Liver (tissue), 3 donors: ENCODE data around the gene VAC14.

ENCODE experiments used
- SP1 ChIP-seq: IDR thresholded peaks from 2 replicates; pipeline ENCODE4 v1.6.1; 2018; ENCODE audit warnings: antibody characterized with exemption, mild to moderate bottlenecking
- TAF1 ChIP-seq: conservative IDR thresholded peaks from 2 replicates; pipeline ENCODE4 v1.6.1; 2016; ENCODE audit warnings: antibody characterized with exemption, mild to moderate bottlenecking
- TF ChIP-seq, protein P1 (sequence below): fragments of 150-350 bp; IDR thresholded peaks from 2 replicates; pipeline ENCODE4 v1.5.1; 2017; ENCODE audit warnings: improper control_type of control experiment, low read depth, low read length; ENCODE audit not compliant: missing input control
- TF ChIP-seq, protein P2 (sequence below): IDR thresholded peaks from 2 replicates; pipeline ENCODE4 v1.6.1; 2016; ENCODE audit warnings: antibody characterized with exemption
- TF ChIP-seq, protein P3 (sequence below): IDR thresholded peaks from 2 replicates; pipeline ENCODE4 v1.6.1; 2016; ENCODE audit warnings: antibody characterized with exemption, mild to moderate bottlenecking
- TF ChIP-seq, protein P4 (sequence below): IDR thresholded peaks from 2 replicates; pipeline ENCODE4 v1.6.1; 2016; ENCODE audit warnings: antibody characterized with exemption
- donor health status: healthy.
- donor health status: healthy.

DNA sequence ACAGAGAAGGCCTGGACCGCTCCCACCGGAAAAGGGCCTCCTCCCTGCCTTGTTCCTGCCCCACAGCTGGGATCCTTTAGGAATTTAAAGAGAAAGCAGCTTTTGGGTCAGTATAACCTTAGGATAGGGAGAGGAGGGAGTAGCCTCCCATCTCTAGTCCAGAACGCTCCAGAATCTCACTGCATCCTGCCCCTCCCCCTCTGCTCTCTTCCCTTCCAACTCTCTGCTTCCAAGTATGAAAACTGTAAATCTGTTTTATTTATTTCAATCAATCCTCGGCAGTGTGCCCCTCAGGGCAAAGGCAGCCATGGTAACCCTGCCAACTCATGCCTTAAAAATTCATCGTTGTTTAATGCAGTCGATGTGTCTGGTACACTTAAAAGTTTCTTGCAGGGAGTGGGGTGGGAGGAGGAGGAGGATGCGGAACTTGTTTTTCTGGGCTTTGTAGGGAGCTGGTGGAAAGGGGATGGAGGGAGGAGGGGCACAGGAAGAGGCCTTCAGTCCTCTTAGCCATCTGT lies 94.0 kb downstream of the VAC14 start:
- TF ChIP-seq, protein P1, sequence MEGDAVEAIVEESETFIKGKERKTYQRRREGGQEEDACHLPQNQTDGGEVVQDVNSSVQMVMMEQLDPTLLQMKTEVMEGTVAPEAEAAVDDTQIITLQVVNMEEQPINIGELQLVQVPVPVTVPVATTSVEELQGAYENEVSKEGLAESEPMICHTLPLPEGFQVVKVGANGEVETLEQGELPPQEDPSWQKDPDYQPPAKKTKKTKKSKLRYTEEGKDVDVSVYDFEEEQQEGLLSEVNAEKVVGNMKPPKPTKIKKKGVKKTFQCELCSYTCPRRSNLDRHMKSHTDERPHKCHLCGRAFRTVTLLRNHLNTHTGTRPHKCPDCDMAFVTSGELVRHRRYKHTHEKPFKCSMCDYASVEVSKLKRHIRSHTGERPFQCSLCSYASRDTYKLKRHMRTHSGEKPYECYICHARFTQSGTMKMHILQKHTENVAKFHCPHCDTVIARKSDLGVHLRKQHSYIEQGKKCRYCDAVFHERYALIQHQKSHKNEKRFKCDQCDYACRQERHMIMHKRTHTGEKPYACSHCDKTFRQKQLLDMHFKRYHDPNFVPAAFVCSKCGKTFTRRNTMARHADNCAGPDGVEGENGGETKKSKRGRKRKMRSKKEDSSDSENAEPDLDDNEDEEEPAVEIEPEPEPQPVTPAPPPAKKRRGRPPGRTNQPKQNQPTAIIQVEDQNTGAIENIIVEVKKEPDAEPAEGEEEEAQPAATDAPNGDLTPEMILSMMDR = no peak
- TF ChIP-seq, protein P2, sequence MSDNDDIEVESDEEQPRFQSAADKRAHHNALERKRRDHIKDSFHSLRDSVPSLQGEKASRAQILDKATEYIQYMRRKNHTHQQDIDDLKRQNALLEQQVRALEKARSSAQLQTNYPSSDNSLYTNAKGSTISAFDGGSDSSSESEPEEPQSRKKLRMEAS = no peak
- TF ChIP-seq, protein P3, sequence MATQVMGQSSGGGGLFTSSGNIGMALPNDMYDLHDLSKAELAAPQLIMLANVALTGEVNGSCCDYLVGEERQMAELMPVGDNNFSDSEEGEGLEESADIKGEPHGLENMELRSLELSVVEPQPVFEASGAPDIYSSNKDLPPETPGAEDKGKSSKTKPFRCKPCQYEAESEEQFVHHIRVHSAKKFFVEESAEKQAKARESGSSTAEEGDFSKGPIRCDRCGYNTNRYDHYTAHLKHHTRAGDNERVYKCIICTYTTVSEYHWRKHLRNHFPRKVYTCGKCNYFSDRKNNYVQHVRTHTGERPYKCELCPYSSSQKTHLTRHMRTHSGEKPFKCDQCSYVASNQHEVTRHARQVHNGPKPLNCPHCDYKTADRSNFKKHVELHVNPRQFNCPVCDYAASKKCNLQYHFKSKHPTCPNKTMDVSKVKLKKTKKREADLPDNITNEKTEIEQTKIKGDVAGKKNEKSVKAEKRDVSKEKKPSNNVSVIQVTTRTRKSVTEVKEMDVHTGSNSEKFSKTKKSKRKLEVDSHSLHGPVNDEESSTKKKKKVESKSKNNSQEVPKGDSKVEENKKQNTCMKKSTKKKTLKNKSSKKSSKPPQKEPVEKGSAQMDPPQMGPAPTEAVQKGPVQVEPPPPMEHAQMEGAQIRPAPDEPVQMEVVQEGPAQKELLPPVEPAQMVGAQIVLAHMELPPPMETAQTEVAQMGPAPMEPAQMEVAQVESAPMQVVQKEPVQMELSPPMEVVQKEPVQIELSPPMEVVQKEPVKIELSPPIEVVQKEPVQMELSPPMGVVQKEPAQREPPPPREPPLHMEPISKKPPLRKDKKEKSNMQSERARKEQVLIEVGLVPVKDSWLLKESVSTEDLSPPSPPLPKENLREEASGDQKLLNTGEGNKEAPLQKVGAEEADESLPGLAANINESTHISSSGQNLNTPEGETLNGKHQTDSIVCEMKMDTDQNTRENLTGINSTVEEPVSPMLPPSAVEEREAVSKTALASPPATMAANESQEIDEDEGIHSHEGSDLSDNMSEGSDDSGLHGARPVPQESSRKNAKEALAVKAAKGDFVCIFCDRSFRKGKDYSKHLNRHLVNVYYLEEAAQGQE = no peak
- no peak for TF ChIP-seq SP1
- TF ChIP-seq TAF1 = no peak
- TF ChIP-seq, protein P4, sequence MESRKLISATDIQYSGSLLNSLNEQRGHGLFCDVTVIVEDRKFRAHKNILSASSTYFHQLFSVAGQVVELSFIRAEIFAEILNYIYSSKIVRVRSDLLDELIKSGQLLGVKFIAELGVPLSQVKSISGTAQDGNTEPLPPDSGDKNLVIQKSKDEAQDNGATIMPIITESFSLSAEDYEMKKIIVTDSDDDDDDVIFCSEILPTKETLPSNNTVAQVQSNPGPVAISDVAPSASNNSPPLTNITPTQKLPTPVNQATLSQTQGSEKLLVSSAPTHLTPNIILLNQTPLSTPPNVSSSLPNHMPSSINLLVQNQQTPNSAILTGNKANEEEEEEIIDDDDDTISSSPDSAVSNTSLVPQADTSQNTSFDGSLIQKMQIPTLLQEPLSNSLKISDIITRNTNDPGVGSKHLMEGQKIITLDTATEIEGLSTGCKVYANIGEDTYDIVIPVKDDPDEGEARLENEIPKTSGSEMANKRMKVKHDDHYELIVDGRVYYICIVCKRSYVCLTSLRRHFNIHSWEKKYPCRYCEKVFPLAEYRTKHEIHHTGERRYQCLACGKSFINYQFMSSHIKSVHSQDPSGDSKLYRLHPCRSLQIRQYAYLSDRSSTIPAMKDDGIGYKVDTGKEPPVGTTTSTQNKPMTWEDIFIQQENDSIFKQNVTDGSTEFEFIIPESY = no peak
